IPS-15b (cell line): Measurements from ENCODE around the gene TTC34.

Source experiments
- H3K27me3 ChIP-seq: one replicate; pipeline ENCODE4 v1.6.1; 2013; ENCODE audit warnings: low read length; ENCODE audit not compliant: control insufficient read depth, insufficient read depth
- H3K36me3 ChIP-seq: one replicate; pipeline ENCODE4 v1.6.1; 2013; ENCODE audit warnings: low read length; ENCODE audit not compliant: control insufficient read depth, insufficient read depth
- H3K4me1 ChIP-seq: one replicate; pipeline ENCODE4 v1.6.1; 2013; ENCODE audit warnings: mild to moderate bottlenecking, low read length; ENCODE audit not compliant: control insufficient read depth, insufficient read depth
- H3K4me3 ChIP-seq: one replicate; pipeline ENCODE4 v1.5.1; 2013; ENCODE audit warnings: low read depth, low read length
- H3K9ac ChIP-seq: one replicate; pipeline ENCODE4 v1.6.1; 2013; ENCODE audit warnings: low read depth, mild to moderate bottlenecking, low read length
- H3K9me3 ChIP-seq: one replicate; pipeline ENCODE4 v1.6.1; 2013; ENCODE audit warnings: mild to moderate bottlenecking, low read length; ENCODE audit not compliant: control insufficient read depth, insufficient read depth

The TTC34 gene

DNA sequence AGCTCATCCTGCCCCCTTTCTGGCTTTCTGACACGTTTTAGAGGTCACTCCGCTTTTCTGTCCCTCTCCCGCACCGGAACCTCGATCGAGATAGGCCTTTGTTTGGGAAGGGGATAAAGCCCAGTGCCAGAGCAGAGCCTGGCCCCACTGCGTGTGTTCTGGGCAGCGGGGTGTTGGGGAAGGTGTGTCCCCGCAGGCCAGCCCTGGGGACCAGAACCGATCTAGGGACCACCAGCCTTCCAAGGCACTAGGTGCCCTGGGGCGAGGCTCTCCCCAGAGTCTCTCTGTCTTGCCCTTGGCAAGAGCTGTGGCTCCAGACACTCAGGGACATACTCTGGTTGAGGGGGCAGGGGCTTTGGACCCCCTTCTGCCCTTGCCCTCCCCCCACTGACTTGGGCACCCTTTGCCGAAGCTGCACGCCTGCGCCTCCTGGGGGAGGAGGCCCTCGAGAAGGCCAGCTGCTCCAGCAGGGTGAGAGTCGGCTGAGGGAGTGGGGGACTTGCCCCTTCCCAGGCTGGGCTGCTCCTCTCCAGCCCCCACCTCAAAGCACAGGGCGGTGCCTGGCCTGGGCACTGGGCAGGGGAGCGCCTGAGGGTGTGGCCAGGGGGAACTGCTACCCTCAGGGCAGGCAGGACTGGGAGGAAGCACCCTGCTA, 198.5 kb downstream of the TTC34 start:
- Histone ChIP-seq H3K27me3 (no peaks in the 10 kb centered on the region), H3K9ac (no peak overlapping the region), H3K4me1 (no peaks in the 10 kb centered on the region)

DNA sequence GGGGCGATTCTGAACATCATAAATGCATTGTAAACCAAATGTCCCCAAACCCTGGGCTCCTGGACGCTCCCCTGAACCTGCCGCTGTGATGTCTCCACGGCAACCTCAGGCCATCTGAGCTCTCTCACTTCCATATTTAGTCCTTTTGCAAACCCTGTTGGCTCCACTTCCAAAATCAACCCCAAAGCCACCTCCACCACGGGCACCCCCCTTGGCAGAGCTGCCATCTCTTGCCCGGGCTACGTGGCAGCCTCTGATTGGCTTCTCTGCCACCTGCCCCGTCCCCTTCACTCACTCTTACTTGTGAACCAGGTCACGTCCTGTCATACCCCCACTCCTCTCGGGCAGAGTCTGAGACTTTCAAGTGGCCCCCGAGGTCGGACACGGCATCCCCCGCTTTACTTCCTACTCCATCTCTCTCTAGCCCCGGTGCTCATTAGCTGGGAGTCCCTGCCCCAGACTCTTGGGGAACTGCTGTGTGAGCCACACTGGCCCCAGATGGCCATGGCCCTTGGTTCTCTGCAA, 199.1 kb downstream of the TTC34 start:
- no peak overlapping the region for H3K4me3 ChIP-seq
- H3K4me1 ChIP-seq = no peaks in the 10 kb centered on the region
- no peak overlapping the region for H3K9ac ChIP-seq
- H3K27me3 ChIP-seq = no peaks in the 10 kb centered on the region
- no peaks in the 10 kb centered on the region for H3K36me3 ChIP-seq
- H3K9me3 ChIP-seq = no peaks in the 10 kb centered on the region

More for the DNA sequence above, 198.5 kb downstream of the TTC34 start:
- no peaks in the 10 kb centered on the region for H3K9me3 ChIP-seq
- no peaks in the 10 kb centered on the region for H3K36me3 ChIP-seq
- no peak overlapping the region for H3K4me3 ChIP-seq

DNA sequence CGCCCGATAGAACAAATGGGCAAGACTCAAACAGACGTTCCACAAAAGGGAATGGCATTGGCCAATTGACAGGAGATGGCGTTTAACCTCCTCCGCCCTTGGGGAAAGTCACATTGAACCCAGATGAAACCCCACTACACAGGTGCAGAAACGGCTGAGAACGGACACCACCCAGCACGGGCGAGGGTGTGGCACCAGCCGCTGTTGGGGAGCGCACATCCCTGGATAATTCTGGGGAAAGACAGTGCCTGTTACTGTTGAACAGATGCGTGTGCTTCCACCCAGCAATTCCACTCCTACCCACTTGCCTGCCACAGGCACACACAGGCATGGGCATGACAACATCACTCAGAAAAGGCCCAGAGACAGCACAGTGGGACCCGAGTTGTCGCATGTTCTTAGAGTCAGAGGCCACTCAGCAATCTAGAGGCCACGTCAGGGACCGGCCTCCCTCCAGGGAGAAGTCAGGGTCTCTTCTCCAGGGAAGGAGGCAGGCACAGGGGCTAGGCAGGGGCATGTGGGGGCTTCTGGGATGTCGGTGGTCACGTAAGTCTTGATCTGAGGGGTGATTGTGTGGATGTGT, 199.7 kb downstream of the TTC34 start:
- H3K4me1 ChIP-seq = no peaks in the 10 kb centered on the region
- H3K27me3 ChIP-seq = no peaks in the 10 kb centered on the region
- H3K9me3 ChIP-seq = no peaks in the 10 kb centered on the region
- H3K9ac ChIP-seq = no peak overlapping the region
- H3K36me3 ChIP-seq = no peaks in the 10 kb centered on the region
- H3K4me3 ChIP-seq = no peak overlapping the region

DNA sequence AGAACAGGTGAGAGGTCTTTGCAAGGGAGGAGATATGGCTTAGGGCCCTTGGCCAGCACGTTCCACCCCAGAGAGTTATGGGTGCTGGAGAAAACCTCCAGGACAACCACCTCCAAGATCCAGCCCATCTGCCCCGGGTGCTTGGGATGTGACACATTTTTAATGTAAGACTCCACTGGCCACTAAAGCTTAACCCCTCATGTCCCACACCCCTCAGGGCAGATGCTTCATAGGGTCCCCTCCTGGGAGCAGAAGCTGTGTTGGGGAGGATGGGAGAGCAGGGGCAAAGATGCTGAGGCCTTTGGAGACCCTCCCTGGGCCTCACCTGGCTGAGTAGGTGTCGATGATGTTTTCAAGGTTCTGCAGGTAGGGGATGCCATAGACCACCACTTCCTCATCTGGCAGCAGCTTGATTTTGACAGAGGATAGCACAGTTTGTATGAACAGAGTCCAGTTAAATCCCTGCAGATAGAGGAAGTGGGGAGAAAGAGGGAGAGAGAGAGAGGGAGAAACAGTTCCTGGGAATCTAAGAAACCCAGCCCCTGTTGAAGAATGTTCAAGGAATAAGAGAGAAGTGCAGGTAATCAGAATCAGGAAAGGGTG, 203.1 kb downstream of the TTC34 start:
- no peaks in the 10 kb centered on the region for H3K27me3 ChIP-seq
- no peaks in the 10 kb centered on the region for H3K4me1 ChIP-seq
- H3K36me3 ChIP-seq = no peaks in the 10 kb centered on the region
- no peak overlapping the region for H3K9ac ChIP-seq
- H3K9me3 ChIP-seq = no peaks in the 10 kb centered on the region
- no peak overlapping the region for H3K4me3 ChIP-seq

DNA sequence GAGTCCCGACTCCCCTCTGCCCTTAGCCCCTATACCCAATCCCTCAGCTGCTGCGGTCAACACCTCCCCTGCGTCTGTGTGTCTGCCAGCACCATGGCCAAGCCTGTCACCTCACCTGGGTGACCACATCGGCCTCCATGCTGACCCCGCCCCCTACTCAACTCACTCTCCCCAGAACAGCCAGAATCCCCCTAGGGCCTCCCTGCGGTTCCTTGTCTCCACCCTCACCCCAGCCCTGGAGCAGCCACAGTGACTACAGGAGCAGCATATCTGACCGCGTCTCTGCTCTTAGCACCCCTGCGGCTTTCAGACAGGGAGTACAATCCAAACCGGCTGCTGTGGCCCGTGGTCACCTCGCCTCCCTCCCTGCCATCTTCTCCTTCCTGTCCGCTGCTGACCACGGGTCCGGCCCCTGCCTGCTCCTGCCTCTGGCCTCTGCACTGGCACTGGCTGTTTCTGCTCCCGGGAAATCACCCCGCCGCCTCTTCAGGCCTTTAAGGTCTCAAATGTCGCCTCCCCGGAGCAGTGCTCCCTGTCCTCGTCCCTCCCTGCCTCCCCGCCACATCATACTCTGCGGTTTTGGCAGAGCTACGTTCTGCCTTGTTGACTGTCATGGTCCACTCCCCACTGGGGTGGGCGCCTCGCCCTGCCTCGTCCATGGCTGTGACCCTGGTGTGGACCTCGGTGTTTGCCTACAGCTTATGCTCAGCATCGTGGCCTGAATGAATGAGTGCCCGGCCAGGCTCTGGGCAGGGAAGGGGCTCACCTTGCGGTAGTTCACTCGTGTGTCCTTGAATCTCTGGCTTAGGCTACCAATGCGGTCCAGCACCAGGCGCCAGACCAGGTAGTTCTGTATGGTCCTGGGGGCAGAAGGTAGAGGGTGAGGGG, 203.8 kb downstream of the TTC34 start:
- Histone ChIP-seq H3K4me1 (no peaks in the 10 kb centered on the region), H3K9me3 (no peaks in the 10 kb centered on the region), H3K4me3 (no peak overlapping the region), H3K9ac (no peak overlapping the region), H3K27me3 (no peaks in the 10 kb centered on the region), H3K36me3 (no peaks in the 10 kb centered on the region)

DNA sequence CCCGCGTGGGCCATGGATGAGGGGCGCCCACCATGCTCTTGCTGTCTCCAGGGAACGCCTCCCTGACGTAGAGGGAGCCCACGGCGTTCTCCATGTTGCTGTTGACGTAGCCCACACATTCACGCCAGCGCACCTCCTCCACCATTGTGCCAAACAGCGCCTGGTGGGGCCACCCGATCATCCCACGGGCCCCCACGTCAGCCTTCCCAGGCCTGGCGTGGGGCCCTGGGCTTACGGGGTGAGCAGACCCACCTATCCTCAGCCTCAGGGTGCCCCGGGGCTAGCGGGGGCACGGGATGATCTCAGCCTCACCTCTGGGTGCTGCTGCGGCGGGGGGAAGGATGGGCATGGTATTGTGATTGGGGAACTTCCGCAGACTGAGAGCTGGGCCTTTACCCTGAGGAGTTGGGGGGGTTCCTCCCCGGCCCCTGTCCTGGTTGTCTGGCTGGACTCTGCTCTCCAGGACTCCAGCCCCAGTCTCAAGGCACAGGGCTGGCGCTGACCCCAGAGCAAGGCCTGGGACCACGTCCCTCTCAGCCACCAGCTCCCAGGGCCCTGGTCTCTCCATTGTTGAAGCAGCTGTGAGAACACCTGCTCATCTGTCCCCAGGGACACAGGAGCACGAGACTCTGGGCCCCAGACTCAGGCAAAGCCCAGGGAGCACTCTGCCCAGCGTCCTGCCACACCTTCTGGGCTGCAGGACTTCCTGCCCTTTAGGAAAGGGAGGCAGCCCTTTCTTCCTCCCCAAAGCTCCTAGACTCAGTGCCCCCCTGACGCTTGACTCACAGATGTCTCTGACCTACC, 204.8 kb downstream of the TTC34 start:
- H3K4me3 ChIP-seq = no peak overlapping the region
- no peaks in the 10 kb centered on the region for H3K9me3 ChIP-seq
- H3K27me3 ChIP-seq = no peaks in the 10 kb centered on the region
- H3K36me3 ChIP-seq = no peaks in the 10 kb centered on the region
- H3K9ac ChIP-seq = no peak overlapping the region
- H3K4me1 ChIP-seq = no peaks in the 10 kb centered on the region

DNA sequence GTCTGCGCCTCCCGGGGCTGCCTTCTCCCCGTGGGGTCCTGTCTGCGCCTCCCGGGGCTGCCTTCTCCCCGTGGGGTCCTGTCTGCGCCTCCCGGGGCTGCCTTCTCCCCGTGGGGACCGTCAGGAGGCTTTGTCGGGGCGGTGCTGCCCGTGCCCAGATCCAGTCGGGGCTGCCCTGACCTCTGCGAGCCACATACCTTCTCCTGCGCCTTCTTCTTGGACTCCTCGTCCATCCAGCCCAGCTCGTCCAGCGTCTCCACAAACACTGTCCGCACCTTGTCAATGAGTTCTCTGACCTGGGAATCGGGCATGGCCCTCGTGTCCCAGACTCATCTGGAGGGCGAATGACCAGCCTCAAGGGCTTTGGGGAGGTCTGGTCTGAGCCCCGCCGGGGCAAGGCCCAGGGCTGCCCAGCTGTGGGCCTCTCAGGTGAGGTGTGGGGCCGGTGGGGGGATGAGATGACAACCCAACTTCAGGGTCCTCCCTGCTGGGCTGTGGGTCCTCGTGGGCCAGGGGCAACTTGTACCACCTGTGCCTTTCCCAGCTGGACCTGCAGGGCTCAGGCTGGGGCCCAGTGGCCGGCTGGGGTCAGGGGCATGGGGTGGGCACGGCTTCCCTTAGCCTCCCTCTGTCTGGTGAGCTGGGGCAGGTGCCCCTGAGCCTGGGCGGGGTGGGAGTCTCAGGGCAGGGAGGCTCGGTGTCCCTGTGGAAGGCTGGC, 205.5 kb downstream of the TTC34 start:
- Histone ChIP-seq H3K4me1 (no peaks in the 10 kb centered on the region), H3K27me3 (no peaks in the 10 kb centered on the region), H3K9me3 (no peaks in the 10 kb centered on the region), H3K9ac (no peak overlapping the region), H3K36me3 (no peaks in the 10 kb centered on the region), H3K4me3 (no peak overlapping the region)

DNA sequence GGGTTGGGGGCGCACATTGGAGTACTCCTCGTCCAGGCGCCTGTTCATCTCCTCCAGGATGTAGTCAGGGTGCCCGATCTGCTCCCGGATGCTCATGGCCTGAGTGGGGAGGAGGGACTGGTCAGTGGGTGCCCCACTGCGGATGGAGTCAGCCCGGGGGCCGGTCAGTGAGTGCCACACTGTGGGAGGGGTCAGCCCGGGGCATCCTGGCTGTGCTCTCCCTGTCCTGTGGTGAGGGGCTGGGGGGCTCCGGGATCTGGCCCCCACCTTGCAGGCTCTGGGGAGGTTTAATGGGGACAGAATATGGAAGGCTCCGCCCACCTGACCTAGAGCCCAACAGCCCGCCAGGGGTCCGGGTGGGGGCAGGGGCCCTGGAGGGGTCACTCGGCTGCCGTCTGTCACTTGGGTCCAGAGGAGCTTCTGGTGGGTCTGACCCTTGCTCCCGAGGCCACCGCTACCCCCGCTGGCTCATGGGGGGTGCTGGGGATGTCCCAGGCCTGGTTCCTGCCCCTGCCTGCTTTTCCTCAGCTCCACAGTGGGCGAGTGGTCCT, 206.2 kb downstream of the TTC34 start:
- Histone ChIP-seq H3K9me3 (no peaks in the 10 kb centered on the region), H3K4me1 (no peaks in the 10 kb centered on the region), H3K4me3 (no peak overlapping the region)

DNA sequence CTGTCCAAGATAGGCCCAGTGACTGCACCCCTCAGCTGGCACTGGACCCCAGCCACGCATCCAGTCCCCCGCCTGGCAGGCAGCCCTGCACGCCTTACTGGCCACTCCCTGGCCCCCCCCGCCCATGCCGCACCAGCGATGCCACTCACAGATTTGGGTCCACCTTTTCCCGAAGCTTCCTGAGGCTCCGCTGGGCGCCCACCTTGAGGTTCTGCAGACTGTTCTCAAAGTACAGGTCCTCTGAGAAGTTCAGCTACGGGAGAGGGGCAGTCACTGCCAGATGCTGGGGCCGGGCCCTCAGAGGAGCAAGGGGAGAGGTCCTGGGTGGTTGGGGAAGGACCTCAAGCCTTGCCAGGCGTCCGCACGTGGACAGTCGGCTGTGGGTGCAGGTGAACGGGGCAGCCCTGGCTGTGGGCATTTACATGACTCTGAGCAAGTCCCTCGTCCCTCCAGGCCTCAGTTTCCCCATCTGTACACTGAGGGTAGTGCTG, 206.8 kb downstream of the TTC34 start:
- H3K4me3 ChIP-seq = no peak overlapping the region
- H3K36me3 ChIP-seq = peaks cover 1% of the 10 kb centered on the region
- no peak overlapping the region for H3K9ac ChIP-seq
- H3K9me3 ChIP-seq = no peaks in the 10 kb centered on the region
- no peaks in the 10 kb centered on the region for H3K27me3 ChIP-seq
- no peaks in the 10 kb centered on the region for H3K4me1 ChIP-seq

More for the DNA sequence above, 206.2 kb downstream of the TTC34 start:
- Histone ChIP-seq H3K9ac (no peak overlapping the region), H3K36me3 (no peaks in the 10 kb centered on the region), H3K27me3 (no peaks in the 10 kb centered on the region)

DNA sequence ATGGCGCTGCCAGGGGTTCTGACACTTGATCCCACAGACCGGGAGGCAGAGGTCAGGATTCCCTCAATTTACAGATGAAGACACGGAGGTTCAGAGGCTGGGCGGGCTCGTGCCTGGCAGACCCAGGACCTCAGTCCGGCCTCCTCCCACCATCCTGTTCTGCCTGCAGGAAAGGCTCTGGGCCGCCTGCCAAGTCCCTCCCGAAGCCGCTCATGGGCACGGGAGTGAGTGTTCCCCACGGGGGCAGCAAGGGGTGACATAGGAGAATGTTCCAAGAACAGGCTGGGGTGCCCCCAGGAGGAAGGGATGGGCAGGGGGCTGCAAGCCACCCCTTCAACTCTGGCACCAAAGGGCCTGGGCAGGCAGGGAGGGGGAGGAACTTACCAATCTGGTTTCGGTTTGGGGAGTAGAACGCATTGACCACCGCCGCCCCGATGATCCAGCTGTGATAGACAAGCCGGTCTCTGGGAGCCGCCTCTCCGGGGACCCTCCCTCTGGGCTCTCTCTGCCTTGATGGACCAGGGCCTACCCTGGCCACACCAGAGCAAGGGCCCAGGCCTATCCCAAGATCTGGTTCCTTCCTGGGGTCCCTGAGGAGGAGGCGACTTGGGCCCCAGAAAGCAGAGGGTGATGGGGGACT, 207.4 kb downstream of the TTC34 start:
- Histone ChIP-seq H3K27me3 (no peaks in the 10 kb centered on the region), H3K4me1 (no peaks in the 10 kb centered on the region), H3K4me3 (no peak overlapping the region), H3K36me3 (peaks cover 6% of the 10 kb centered on the region), H3K9me3 (no peaks in the 10 kb centered on the region), H3K9ac (no peak overlapping the region)
